CD14-positive monocyte (primary cell): ENCODE measurements around the gene SASS6. TPM values are rescaled to one million over a fixed set of nuclear protein-coding genes. Genes with fewer than 3 reads are reported as not detected.

Source experiments
- DNase-seq, 3 donors: peaks; one replicate each; pipeline ENCODE4 v3.0.0-alpha.2; 2011 to 2022
- H2AFZ ChIP-seq: 2 replicates; pipeline ENCODE4 v1.6.0; 2012; ENCODE audit warnings: mild to moderate bottlenecking, low read depth, low read length, inconsistent platforms; ENCODE audit not compliant: insufficient read depth, poor library complexity, severe bottlenecking
- H3K27ac ChIP-seq, 2 donors: 1 replicate in 1 of 2; 2 replicates in 1 of 2; pipeline ENCODE4 v1.5.1; 2012 to 2013; ENCODE audit warnings: low read length in 2 of 2, control low read depth in 1 of 2, inconsistent platforms in 1 of 2, low read depth in 1 of 2, mild to moderate bottlenecking in 1 of 2
- H3K27me3 ChIP-seq, 2 donors: one replicate each; pipeline versions ENCODE4 v1.6.0 to v1.6.1; 2011 to 2013; ENCODE audit warnings: low read length in 2 of 2; ENCODE audit not compliant: control insufficient read depth in 2 of 2, insufficient read depth in 2 of 2
- H3K36me3 ChIP-seq, 2 donors: replicated peaks in 1 of 2; 1 replicate in 1 of 2; 2 replicates in 1 of 2; pipeline versions ENCODE4 v1.5.1 to v1.6.1; 2012 to 2013; ENCODE audit warnings: low read length in 2 of 2, control low read depth in 1 of 2, inconsistent platforms in 1 of 2, mild to moderate bottlenecking in 1 of 2; ENCODE audit not compliant: insufficient read depth in 2 of 2, control insufficient read depth in 1 of 2
- H3K4me1 ChIP-seq, 2 donors: 1 replicate in 1 of 2; 2 replicates in 1 of 2; pipeline versions ENCODE4 v1.5.1 to v1.6.1; 2012 to 2013; ENCODE audit warnings: low read length in 2 of 2, control low read depth in 1 of 2, inconsistent platforms in 1 of 2, mild to moderate bottlenecking in 1 of 2, moderate library complexity in 1 of 2; ENCODE audit not compliant: insufficient read depth in 2 of 2, control insufficient read depth in 1 of 2
- H3K4me2 ChIP-seq: replicated peaks from 2 replicates; pipeline ENCODE3; 2012; ENCODE audit warnings: low read length, moderate library complexity, mild to moderate bottlenecking; ENCODE audit not compliant: poor library complexity, severe bottlenecking; ENCODE audit errors: extremely low read depth
- H3K4me3 ChIP-seq, 3 experiments: fragments of 200-600 bp in 1 of 3; sonication (generic) in 1 of 3; replicated peaks in 1 of 3; 1 replicate in 2 of 3; 2 replicates in 1 of 3; pipeline ENCODE4 v1.5.1; 2011 to 2013; ENCODE audit warnings: low read length in 3 of 3, mild to moderate bottlenecking in 3 of 3, control low read depth in 2 of 3, low read depth in 2 of 3, inconsistent platforms in 1 of 3, moderate library complexity in 1 of 3
- H3K79me2 ChIP-seq: 2 replicates; pipeline ENCODE4 v1.6.0; 2012; ENCODE audit warnings: mild to moderate bottlenecking, control low read depth, inconsistent platforms, low read length, moderate library complexity; ENCODE audit not compliant: insufficient read depth
- H3K9ac ChIP-seq: 2 replicates; pipeline ENCODE4 v1.6.0; 2017; ENCODE audit warnings: low read length, mild to moderate bottlenecking; ENCODE audit not compliant: insufficient read depth, poor library complexity, severe bottlenecking
- H3K9me3 ChIP-seq, 2 donors: replicated peaks in 1 of 2; 1 replicate in 1 of 2; 2 replicates in 1 of 2; pipeline versions ENCODE4 v1.5.1 to v1.6.1; 2012 to 2013; ENCODE audit warnings: low read length in 2 of 2, control low read depth in 1 of 2; ENCODE audit not compliant: control insufficient read depth in 1 of 2, insufficient read depth in 1 of 2
- H4K20me1 ChIP-seq: 2 replicates; pipeline ENCODE4 v1.6.0; 2012; ENCODE audit warnings: mild to moderate bottlenecking, low read length, control low read depth, moderate library complexity; ENCODE audit not compliant: insufficient read depth
- H3K27ac Mint-ChIP-seq, 7 donors: one replicate each; pipeline ENCODE4 v1.8.0; 2020; ENCODE audit warnings: mild to moderate bottlenecking in 7 of 7, mixed read lengths in 7 of 7, moderate library complexity in 6 of 7, inconsistent platforms in 2 of 7
- H3K27me3 Mint-ChIP-seq, 3 donors: one replicate each; pipeline ENCODE4 v1.8.0; 2021 to 2022; ENCODE audit warnings: low read depth in 3 of 3, mild to moderate bottlenecking in 3 of 3, mixed read lengths in 3 of 3, moderate library complexity in 3 of 3, inconsistent platforms in 1 of 3
- H3K36me3 Mint-ChIP-seq, 2 donors: one replicate each; pipeline ENCODE4 v1.8.0; 2020; ENCODE audit warnings: mixed read lengths in 2 of 2, inconsistent platforms in 1 of 2, mild to moderate bottlenecking in 1 of 2
- H3K4me1 Mint-ChIP-seq: one replicate; pipeline ENCODE4 v1.8.0; 2020; ENCODE audit warnings: mild to moderate bottlenecking, mixed read lengths
- H3K4me3 Mint-ChIP-seq, 2 donors: one replicate each; pipeline ENCODE4 v1.8.0; 2020; ENCODE audit warnings: mild to moderate bottlenecking in 2 of 2, mixed read lengths in 2 of 2, moderate library complexity in 1 of 2
- H3K9me3 Mint-ChIP-seq, 7 donors: one replicate each; pipeline ENCODE4 v1.8.0; 2020 to 2022; ENCODE audit warnings: mixed read lengths in 7 of 7, mild to moderate bottlenecking in 6 of 7, moderate library complexity in 6 of 7, inconsistent platforms in 2 of 7
- WGBS: methylation state at CpG from one replicate; pipeline ENCODE4 v1.1.5; 2013; ENCODE audit warnings: missing lambda C conversion rate; ENCODE audit not compliant: insufficient coverage; 5-methylcytosine and 5-hydroxymethylcytosine counted together
- intact Hi-C, 2 donors: fragments of 100-400 bp; cut with micrococcal nuclease; formaldehyde crosslinking; loops; one replicate each; pipeline versions ENCODE4 v1.15.0 to v1.15.1; 2023
- polyA plus RNA-seq, 3 donors: library from polyadenylated mRNA; depleted of rRNA in 1 of 3; unstranded in 2 of 3; stranded (reverse) in 1 of 3; fragments of 300-500 nt in 2 of 3; fragments of >200 nt in 1 of 3; fragmentation: Illumina TruSeq in 2 of 3; gene quantifications; 1 replicate in 2 of 3; 2 replicates in 1 of 3; pipeline ENCODE4 v1.2.3, GENCODE V29; 2012 to 2021
- TF ChIP-seq, protein P1 (sequence below): fragments of 200-600 bp; IDR thresholded peaks from one replicate; pipeline ENCODE4 v1.8.0; 2022; ENCODE audit warnings: antibody characterized with exemption, mild to moderate bottlenecking

Gene SASS6
- polyA plus RNA-seq, 3 donors: 0.53 to 0.98 (median 0.93) TPM

DNA sequence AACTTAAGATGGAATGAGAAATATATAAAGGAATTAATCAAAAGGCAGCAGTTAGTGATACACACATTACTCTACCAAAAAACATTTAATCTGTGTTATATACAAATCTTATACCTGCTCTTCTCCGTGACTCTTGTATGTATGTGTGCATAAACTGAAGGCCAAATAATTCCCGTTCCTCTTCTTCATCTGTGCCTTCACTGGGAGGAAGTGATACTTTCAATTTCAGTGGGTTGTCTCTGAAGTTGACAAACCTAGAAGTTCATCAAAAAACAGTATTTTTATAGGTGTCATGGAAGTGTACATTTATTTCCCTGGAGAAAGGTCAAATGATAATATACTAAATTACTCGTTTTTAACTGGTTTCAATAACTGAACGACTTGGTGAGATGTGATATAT lies 19.5 kb upstream of the SASS6 start:
- Histone ChIP-seq H3K9ac (no peak overlapping the region), H3K9me3 (no peaks in the 10 kb centered on the region), H3K27me3 (no peaks in the 10 kb centered on the region), H3K4me2 (peak overlapping the region; percentile 16), H3K4me1 (peaks cover 4 to 13% of the 10 kb centered on the region in 2 donors), H4K20me1 (no peaks in the 10 kb centered on the region), H2AFZ (no peak overlapping the region), H3K4me3 (no peak overlapping the region), H3K36me3 (peaks cover 24 to 37% of the 10 kb centered on the region in 2 donors), H3K79me2 (no peaks in the 10 kb centered on the region), H3K27ac (peak overlapping the region in 1 of 2 donors; percentile 36)
- Mint-ChIP-seq H3K27me3 (no peaks in the 10 kb centered on the region), H3K4me1 (peaks cover 10% of the 10 kb centered on the region), H3K9me3 (no peaks in the 10 kb centered on the region), H3K4me3 (no peak overlapping the region), H3K27ac (peak overlapping the region in 3 of 7 donors; percentile 4 to 56 (median 35)), H3K36me3 (peaks cover 17 to 28% of the 10 kb centered on the region in 2 donors)
- intact Hi-C loops: no loop called here
- no CpG with 5 or more reads among the region's 4 CpGs for WGBS
- TF ChIP-seq, protein P1, sequence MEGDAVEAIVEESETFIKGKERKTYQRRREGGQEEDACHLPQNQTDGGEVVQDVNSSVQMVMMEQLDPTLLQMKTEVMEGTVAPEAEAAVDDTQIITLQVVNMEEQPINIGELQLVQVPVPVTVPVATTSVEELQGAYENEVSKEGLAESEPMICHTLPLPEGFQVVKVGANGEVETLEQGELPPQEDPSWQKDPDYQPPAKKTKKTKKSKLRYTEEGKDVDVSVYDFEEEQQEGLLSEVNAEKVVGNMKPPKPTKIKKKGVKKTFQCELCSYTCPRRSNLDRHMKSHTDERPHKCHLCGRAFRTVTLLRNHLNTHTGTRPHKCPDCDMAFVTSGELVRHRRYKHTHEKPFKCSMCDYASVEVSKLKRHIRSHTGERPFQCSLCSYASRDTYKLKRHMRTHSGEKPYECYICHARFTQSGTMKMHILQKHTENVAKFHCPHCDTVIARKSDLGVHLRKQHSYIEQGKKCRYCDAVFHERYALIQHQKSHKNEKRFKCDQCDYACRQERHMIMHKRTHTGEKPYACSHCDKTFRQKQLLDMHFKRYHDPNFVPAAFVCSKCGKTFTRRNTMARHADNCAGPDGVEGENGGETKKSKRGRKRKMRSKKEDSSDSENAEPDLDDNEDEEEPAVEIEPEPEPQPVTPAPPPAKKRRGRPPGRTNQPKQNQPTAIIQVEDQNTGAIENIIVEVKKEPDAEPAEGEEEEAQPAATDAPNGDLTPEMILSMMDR: no peak
- DNase-seq: peak; percentile 12 to 21 (median 19)

DNA sequence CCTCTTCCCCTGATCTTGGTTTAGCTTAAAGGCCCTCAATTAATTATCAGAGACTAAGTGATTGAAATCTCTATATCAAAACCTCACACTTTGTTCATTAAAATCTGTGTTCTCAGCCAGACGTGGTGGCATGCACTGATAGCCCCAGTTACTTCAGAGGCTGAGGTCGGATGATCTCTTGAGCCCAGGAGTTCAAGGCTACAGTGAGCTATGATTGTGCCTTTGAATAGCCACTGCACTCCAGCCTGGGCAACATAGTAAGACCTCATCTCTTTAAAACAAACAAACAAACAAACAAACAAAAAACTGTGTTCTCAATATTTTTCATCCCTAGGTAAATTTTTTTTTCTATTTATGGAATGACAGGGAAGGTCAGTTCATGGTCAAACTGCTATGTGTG lies 18.9 kb upstream of the SASS6 start:
- Mint-ChIP-seq H3K36me3 (peaks cover 18 to 30% of the 10 kb centered on the region in 2 donors), H3K9me3 (no peaks in the 10 kb centered on the region), H3K27ac (peak overlapping the region in 2 of 7 donors; percentile 35 to 56), H3K27me3 (no peaks in the 10 kb centered on the region), H3K4me3 (no peak overlapping the region), H3K4me1 (peaks cover 10% of the 10 kb centered on the region)
- TF ChIP-seq, protein P1: no peak
- intact Hi-C loops: no loop called here
- Histone ChIP-seq H3K27me3 (no peaks in the 10 kb centered on the region), H3K9ac (no peak overlapping the region), H3K9me3 (no peaks in the 10 kb centered on the region), H3K79me2 (no peaks in the 10 kb centered on the region), H3K4me1 (peaks cover 4 to 13% of the 10 kb centered on the region in 2 donors), H3K27ac (peak overlapping the region in 1 of 2 donors; percentile 36), H3K4me2 (no peak overlapping the region), H2AFZ (no peak overlapping the region), H4K20me1 (no peaks in the 10 kb centered on the region), H3K4me3 (no peak overlapping the region), H3K36me3 (peaks cover 29 to 43% of the 10 kb centered on the region in 2 donors)
- 100% methylated on average over 1 of the region's 2 CpGs for WGBS
- no peak for DNase-seq
